ENCODE results near the gene SLC38A11.

The SLC38A11 gene

GRCh38 chr2:164847291-164847690 lies 108.0 kb downstream of the SLC38A11 start:
- no peak for TF ChIP-seq CTCF (conservative IDR thresholded peaks at IDR 0.05; ENCODE audit: low read depth, low read length)
- peaks cover 13% of the 10 kb centered on the region for H3K4me1 ChIP-seq (ENCODE audit: low read depth, poor library complexity, severe bottlenecking)
- H3K27ac ChIP-seq: no peak overlapping the region

GRCh38 chr2:164846276-164846675 lies 109.0 kb downstream of the SLC38A11 start:
- Histone ChIP-seq H3K9ac (no peak overlapping the region), H2AFZ (ENCODE audit: low read depth) (no peak overlapping the region), H3K4me2 (no peak overlapping the region), H3K27me3 (ENCODE audit: insufficient read depth, low read depth) (no peaks in the 10 kb centered on the region), H3K36me3 (ENCODE audit: insufficient read depth) (no peaks in the 10 kb centered on the region), H4K20me1 (ENCODE audit: insufficient read depth) (no peaks in the 10 kb centered on the region), H3K4me1 (ENCODE audit: low read depth, poor library complexity, severe bottlenecking) (peaks cover 13% of the 10 kb centered on the region), H3K4me3 (IDR thresholded peaks at IDR 0.05; ENCODE audit: insufficient read depth, low read depth, low read length) (no peak overlapping the region), H3K27ac (no peak overlapping the region), H3K79me2 (ENCODE audit: insufficient read depth, low read depth) (no peaks in the 10 kb centered on the region)
- TF ChIP-seq CTCF (conservative IDR thresholded peaks at IDR 0.05; ENCODE audit: low read depth, low read length): no peak

More at GRCh38 chr2:164847291-164847690, 108.0 kb downstream of the SLC38A11 start:
- Histone ChIP-seq H4K20me1 (ENCODE audit: insufficient read depth) (no peaks in the 10 kb centered on the region), H3K4me3 (IDR thresholded peaks at IDR 0.05; ENCODE audit: insufficient read depth, low read depth, low read length) (no peak overlapping the region), H3K4me2 (no peak overlapping the region), H3K36me3 (ENCODE audit: insufficient read depth) (no peaks in the 10 kb centered on the region), H3K9ac (no peak overlapping the region), H2AFZ (ENCODE audit: low read depth) (no peak overlapping the region), H3K79me2 (ENCODE audit: insufficient read depth, low read depth) (no peaks in the 10 kb centered on the region), H3K27me3 (ENCODE audit: insufficient read depth, low read depth) (no peaks in the 10 kb centered on the region)
